Spinal cord (tissue), 10 donors: Measurements from ENCODE around the gene KAT2B. TPM values are rescaled to one million over a fixed set of nuclear protein-coding genes. Genes with fewer than 3 reads are reported as not detected.
A peak's percentile ranks its signal among the peaks of the same experiment; 100 is the strongest.
"Not testable (repeated sequence)": the region's sequence is repeated elsewhere in the genome, so short reads cannot be mapped to it uniquely, and the experiment has no call there.

Source experiments
- DNase-seq, 6 donors: peaks; one replicate each; pipeline versions ENCODE4 v3.0.0 to v3.0.0-alpha.2; 2013 to 2015; ENCODE audit warnings: low spot score in 6 of 6, low read depth in 4 of 6
- H3K27ac ChIP-seq: one replicate; pipeline ENCODE4 v1.5.1; 2013; ENCODE audit warnings: low read depth, low read length, control low read depth
- H3K27me3 ChIP-seq: one replicate; pipeline ENCODE4 v1.6.1; 2013; ENCODE audit warnings: low read length; ENCODE audit not compliant: control insufficient read depth, insufficient read depth
- H3K36me3 ChIP-seq: one replicate; pipeline ENCODE4 v1.6.1; 2013; ENCODE audit warnings: low read length; ENCODE audit not compliant: control insufficient read depth, insufficient read depth
- H3K4me1 ChIP-seq: one replicate; pipeline ENCODE4 v1.6.1; 2013; ENCODE audit warnings: low read length; ENCODE audit not compliant: control insufficient read depth, insufficient read depth
- H3K4me3 ChIP-seq: one replicate; pipeline ENCODE4 v1.5.1; 2013; ENCODE audit warnings: low read depth, low read length, control low read depth
- H3K9me3 ChIP-seq: one replicate; pipeline ENCODE4 v1.6.1; 2013; ENCODE audit warnings: low read length; ENCODE audit not compliant: control insufficient read depth, insufficient read depth
- WGBS: methylation state at CpG from one replicate; pipeline ENCODE4 v1.1.5; 2013; ENCODE audit warnings: missing lambda C conversion rate; ENCODE audit not compliant: insufficient coverage; 5-methylcytosine and 5-hydroxymethylcytosine counted together
- polyA plus RNA-seq, 2 donors: library from polyadenylated mRNA; unstranded; fragments of 120-200 nt; gene quantifications; one replicate each; pipeline ENCODE4 v1.2.1, GENCODE V29; 2013; ENCODE audit not compliant: insufficient read length in 2 of 2
- total RNA-seq, 2 donors: library from RNA; depleted of rRNA in 1 of 2; stranded (reverse); fragments of 120-200 nt in 1 of 2; fragments of >200 nt in 1 of 2; gene quantifications; one replicate each; pipeline versions ENCODE4 v1.2.3 to v1.2.4, GENCODE V29; 2013 to 2014
- donor health status: healthy.

KAT2B gene
- total and polyA plus RNA-seq, 4 donors, result 41.8 to 68.5 (median 48.3) TPM

DNA sequence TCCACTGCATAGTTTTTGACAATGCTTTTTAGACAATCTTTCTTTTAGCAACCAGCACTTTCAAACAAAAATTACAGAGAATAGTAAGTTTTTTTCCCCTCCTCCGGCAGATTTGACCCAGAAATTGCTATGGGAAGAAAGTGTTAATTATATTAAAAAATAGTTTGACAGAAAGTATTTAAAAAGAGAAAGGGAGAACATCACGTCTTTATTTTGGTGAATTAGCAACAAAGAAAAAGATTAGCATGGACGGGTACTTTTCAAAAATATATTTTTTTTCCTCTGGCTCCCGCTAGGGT is 831 bp upstream of the KAT2B start:
- H3K36me3 ChIP-seq, result no peaks in the 10 kb centered on the region
- H3K4me3 ChIP-seq, result peak overlapping the region; percentile 85
- no peaks in the 10 kb centered on the region for H3K27me3 ChIP-seq
- H3K4me1 ChIP-seq, result peaks cover 15% of the 10 kb centered on the region
- H3K9me3 ChIP-seq, result no peaks in the 10 kb centered on the region
- no CpG with 5 or more reads among the region's 4 CpGs for WGBS
- no peak for DNase-seq
- H3K27ac ChIP-seq, result peak overlapping the region; percentile 97

DNA sequence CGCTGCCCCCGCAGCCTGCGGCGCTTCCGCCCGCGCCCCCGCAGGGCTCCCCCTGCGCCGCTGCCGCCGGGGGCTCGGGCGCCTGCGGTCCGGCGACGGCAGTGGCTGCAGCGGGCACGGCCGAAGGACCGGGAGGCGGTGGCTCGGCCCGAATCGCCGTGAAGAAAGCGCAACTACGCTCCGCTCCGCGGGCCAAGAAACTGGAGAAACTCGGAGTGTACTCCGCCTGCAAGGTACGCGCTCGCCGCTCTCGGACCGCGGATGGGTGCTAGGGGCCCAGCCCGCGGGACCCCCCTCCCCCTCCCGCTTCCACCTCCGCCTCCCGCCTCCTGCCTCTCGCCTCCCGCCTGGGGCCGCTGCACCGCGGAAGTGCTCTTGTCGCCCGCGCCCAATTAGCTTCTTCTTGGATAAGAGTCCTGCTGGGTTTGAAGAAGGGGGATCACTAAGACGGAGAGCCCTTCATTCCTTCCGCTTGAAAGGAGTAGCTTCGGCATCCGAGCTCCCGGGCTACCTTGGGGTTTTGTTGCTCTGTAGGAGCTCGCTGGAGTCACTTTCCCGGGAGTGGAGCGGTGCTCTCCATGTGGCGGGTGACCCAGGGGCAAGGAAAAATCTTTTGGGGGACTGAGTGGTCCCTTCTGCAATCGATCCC is 426 bp downstream of the KAT2B start:
- no peaks in the 10 kb centered on the region for H3K36me3 ChIP-seq
- peaks cover 15% of the 10 kb centered on the region for H3K4me1 ChIP-seq
- H3K4me3 ChIP-seq, result peak overlapping the region; percentile 92
- peak in 3 of 6 donors; percentile 57 to 87 (median 85) for DNase-seq
- H3K9me3 ChIP-seq, result no peaks in the 10 kb centered on the region
- H3K27me3 ChIP-seq, result no peaks in the 10 kb centered on the region
- H3K27ac ChIP-seq, result peak overlapping the region; percentile 87
- WGBS, result under 1% methylated on average over 58 of the region's 64 CpGs

DNA sequence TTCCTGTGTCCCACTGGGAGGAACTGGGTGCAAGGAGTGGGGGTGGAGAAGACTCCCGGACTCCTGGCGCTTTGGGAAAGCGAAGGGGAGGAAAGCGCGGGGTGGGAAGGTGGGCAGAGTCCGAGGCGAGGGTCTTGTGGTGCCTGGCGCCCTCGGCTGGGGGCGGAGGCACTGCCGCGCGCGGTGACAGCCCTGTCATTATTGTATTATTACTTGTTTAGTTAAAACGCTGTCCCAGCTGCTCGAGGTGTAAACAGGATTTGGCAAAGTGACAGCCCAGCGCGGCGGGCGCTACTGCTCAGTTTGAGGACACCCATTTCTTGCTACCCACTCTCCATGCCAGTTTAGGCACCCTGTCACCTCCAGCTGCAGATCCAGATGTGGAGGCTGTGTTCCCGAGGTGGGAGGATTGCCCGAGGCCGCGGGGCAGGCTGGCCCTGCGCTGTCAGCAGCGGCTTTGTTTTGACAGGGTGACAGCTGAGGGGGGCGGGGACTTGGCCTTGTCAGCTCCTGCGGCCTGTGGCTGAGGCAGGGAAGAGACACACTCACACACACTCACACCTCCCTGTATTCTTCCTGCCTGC is 1.0 kb downstream of the KAT2B start:
- Histone ChIP-seq H3K9me3 (no peaks in the 10 kb centered on the region), H3K4me1 (peaks cover 15% of the 10 kb centered on the region), H3K36me3 (no peaks in the 10 kb centered on the region), H3K4me3 (peak overlapping the region; percentile 92), H3K27me3 (no peaks in the 10 kb centered on the region), H3K27ac (peak overlapping the region; percentile 87)
- WGBS, result 0% methylated on average over 27 of the region's 28 CpGs
- peak in 4 of 6 donors; percentile 72 to 92 (median 82) for DNase-seq

DNA sequence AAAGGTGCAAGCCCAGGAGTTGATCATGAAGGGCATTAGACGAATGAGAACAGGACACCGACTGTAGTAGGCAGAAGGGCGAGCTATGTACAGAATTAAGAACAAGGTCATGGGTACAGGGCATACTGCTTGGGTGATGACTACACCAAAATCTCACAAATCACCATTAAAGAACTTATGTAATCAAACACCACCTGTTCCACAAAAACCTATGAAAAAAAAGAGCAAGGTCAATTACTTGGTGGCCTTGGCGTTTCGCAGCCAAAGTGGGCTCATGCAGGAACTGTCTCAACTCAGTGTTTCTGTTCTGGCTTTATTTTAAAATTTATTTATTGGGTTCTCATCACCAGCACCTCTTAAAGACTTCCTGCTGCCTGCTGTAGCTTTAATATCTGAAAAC is 2.1 kb downstream of the KAT2B start:
- Histone ChIP-seq H3K36me3 (no peaks in the 10 kb centered on the region), H3K27me3 (no peaks in the 10 kb centered on the region), H3K4me3 (peak overlapping the region; percentile 92), H3K4me1 (peaks cover 18% of the 10 kb centered on the region), H3K27ac (no peak overlapping the region), H3K9me3 (no peaks in the 10 kb centered on the region)
- no peak for DNase-seq
- no CpG with 5 or more reads among the region's 5 CpGs for WGBS

DNA sequence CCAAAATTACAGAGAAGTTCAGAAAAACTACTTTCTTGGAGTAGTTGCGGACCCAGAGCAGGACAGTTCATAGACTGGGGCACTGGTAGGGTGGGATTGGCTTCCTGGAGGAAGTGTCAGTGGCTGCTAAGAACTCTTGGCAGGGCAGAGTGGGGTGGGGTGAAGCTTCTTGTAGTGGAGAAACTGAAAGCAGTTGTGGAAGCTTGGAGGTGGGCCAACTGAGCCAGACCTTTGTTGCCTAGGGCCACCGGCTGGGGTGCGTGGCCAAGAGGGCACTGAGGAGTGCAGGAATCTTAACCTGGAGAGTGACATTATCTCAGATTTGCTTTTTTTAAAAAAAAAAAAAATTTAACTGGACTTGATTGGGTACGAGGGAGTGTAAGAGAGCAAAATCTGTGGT is 3.1 kb downstream of the KAT2B start:
- Histone ChIP-seq H3K9me3 (no peaks in the 10 kb centered on the region), H3K4me3 (no peak overlapping the region), H3K27ac (peak overlapping the region; percentile 54), H3K36me3 (no peaks in the 10 kb centered on the region), H3K27me3 (no peaks in the 10 kb centered on the region), H3K4me1 (peaks cover 21% of the 10 kb centered on the region)
- 53% methylated on average over 3 of the region's 4 CpGs for WGBS
- DNase-seq, result peak in 1 of 6 donors; percentile 64

DNA sequence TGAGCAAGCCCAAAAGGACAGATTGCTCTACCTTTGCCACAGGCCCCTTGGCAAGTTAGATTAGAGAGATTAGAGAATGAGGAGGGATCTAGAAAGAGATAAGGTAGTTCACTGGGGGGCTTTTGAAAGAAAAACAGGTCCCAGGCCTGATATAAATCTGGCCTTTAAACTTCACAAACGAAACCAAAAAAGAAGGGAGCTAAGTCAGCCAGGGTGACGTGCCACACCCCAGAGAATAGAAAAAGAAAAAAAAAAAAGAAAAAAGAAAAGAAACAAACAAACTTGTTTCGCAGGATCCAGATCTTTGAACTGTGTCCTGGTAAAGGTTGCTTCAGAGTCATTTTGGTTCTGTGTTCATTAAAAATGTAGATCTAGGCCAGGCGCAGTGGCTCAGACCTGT is 3.6 kb downstream of the KAT2B start:
- Histone ChIP-seq H3K9me3 (no peaks in the 10 kb centered on the region), H3K4me1 (peaks cover 24% of the 10 kb centered on the region), H3K27ac (peak overlapping the region; percentile 54), H3K36me3 (no peaks in the 10 kb centered on the region), H3K4me3 (no peak overlapping the region), H3K27me3 (no peaks in the 10 kb centered on the region)
- DNase-seq, result no peak
- 77% methylated on average over 3 of the region's 4 CpGs for WGBS

DNA sequence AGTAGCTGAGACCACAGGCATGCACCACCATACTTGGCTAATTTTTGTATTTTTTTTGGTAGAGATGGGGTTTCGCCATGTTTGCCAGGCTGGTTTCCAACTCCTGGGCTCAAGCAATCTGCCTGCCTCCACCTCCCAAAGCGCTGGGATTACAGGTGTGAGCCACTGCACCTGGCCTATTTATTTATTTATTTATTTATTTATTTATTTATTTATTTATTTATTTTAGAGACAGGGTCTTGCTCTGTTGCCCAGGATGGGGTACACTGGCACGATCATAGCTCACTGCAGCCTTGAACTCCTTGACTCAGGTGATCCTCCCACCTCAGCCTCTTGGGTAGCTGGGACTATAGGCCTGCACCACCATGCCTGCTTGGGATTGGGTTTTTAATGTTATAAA is 4.9 kb downstream of the KAT2B start:
- not testable (repeated sequence) for DNase-seq, H3K9me3 ChIP-seq, H3K27ac ChIP-seq, H3K36me3 ChIP-seq, H3K27me3 ChIP-seq, H3K4me3 ChIP-seq
- H3K4me1 ChIP-seq, result peaks cover 30% of the 10 kb centered on the region
- no CpG with 5 or more reads among the region's 3 CpGs for WGBS

DNA sequence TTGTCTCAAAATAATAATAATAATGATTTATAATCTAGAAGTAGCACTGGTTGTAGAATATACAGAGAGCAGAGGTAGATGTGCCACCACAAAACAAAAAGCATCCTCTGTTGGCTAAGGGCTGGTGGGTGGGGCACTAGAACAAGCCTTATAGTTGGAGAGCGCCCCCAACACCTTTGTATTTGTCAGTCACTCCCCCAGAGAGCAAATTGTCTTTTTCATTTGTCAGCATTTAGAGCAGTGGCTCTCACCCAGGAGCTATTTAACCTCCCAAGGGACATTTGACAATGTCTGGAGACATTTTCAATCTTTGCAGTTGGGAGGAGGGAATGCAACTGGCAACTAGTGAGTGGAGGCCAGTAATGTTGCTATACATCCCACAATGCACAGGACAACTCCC is 6.3 kb downstream of the KAT2B start:
- no peaks in the 10 kb centered on the region for H3K9me3 ChIP-seq
- 80% methylated on average over 1 of the region's 1 CpG for WGBS
- no peak overlapping the region for H3K4me3 ChIP-seq
- H3K27ac ChIP-seq, result no peak overlapping the region
- peaks cover 30% of the 10 kb centered on the region for H3K4me1 ChIP-seq
- H3K27me3 ChIP-seq, result no peaks in the 10 kb centered on the region
- no peak for DNase-seq
- H3K36me3 ChIP-seq, result no peaks in the 10 kb centered on the region

DNA sequence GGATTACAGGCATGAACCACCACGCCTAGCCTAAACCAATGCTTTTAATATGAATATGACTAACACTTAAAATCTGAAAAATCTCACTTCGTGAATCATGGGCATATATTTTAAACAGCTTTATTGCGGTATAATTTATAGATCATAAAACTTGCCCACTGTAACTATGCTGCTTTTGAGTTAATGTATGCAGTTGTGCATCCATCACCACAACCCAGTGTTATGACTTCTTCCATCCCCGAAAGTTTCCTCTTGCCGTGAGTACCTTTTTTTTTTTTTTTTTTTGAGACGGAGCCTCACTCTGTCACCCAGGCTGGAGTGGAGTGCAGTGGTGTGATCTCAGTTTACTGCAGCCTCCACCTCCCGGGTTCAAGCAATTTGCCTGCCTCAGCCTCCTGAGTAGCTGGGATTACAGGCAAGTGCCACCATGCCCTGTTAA is 7.1 kb downstream of the KAT2B start:
- Histone ChIP-seq H3K9me3 (no peaks in the 10 kb centered on the region), H3K27ac (no peak overlapping the region), H3K4me3 (no peak overlapping the region), H3K4me1 (peaks cover 29% of the 10 kb centered on the region), H3K36me3 (no peaks in the 10 kb centered on the region), H3K27me3 (no peaks in the 10 kb centered on the region)
- WGBS, result 40% methylated on average over 2 of the region's 7 CpGs
- no peak for DNase-seq
